SU-DHL-6 (cell line): Measurements from ENCODE around the gene CYP19A1.

ENCODE experiments used
- H2AFZ ChIP-seq: fragments of 200-600 bp; sonication (generic); 2 replicates; pipeline ENCODE4 v1.6.1; 2014; ENCODE audit warnings: low read depth, mild to moderate bottlenecking, moderate library complexity, mixed read lengths, antibody characterized with exemption, low read length; ENCODE audit not compliant: severe bottlenecking
- H3F3A ChIP-seq: fragments of 200-600 bp; shearing (Covaris generic); 2 replicates; pipeline ENCODE4 v1.6.0; 2016; ENCODE audit warnings: antibody characterized with exemption, mild to moderate bottlenecking; ENCODE audit not compliant: insufficient read depth
- H3K27ac ChIP-seq: fragments of 200-600 bp; sonication (generic); 2 replicates; pipeline ENCODE4 v1.5.1; 2016; ENCODE audit warnings: low read depth, mild to moderate bottlenecking, low read length, moderate library complexity, mixed read lengths
- H3K27me3 ChIP-seq: fragments of 200-600 bp; sonication (generic), shearing (Covaris generic); 2 replicates; pipeline ENCODE4 v1.6.0; 2014; ENCODE audit warnings: mild to moderate bottlenecking, low read length
- H3K36me3 ChIP-seq: fragments of 200-600 bp; sonication (generic); 2 replicates; pipeline ENCODE4 v1.6.1; 2014; ENCODE audit warnings: mild to moderate bottlenecking, low read length, mixed read lengths
- H3K4me2 ChIP-seq: fragments of 300-600, 200-600 bp; shearing (Covaris generic), sonication (generic); 2 replicates; pipeline ENCODE4 v1.6.0; 2014; ENCODE audit warnings: low read length, low read depth, mild to moderate bottlenecking; ENCODE audit not compliant: poor library complexity, severe bottlenecking
- H3K4me3 ChIP-seq: fragments of 200-600 bp; sonication (generic); 2 replicates; pipeline ENCODE4 v1.5.1; 2014; ENCODE audit warnings: antibody characterized with exemption, low read length, mild to moderate bottlenecking, mixed read lengths; ENCODE audit not compliant: insufficient read depth, poor library complexity, severe bottlenecking
- H3K79me2 ChIP-seq: fragments of 200-600 bp; sonication (generic); 2 replicates; pipeline ENCODE4 v1.6.1; 2014; ENCODE audit warnings: mild to moderate bottlenecking, low read length, moderate library complexity; ENCODE audit not compliant: insufficient read depth
- H3K9ac ChIP-seq: fragments of 200-600 bp; sonication (generic); 2 replicates; pipeline ENCODE4 v1.7.0; 2014; ENCODE audit warnings: mild to moderate bottlenecking, low read length
- H3K9me2 ChIP-seq: fragments of 200-600 bp; sonication (generic); replicated peaks from 2 replicates; pipeline ENCODE4 v1.6.1; 2014; ENCODE audit warnings: low read length; ENCODE audit not compliant: insufficient read depth
- H3K9me3 ChIP-seq: fragments of 200-600 bp; sonication (generic); 2 replicates; pipeline ENCODE4 v1.6.1; 2014; ENCODE audit warnings: low read length, mixed read lengths; ENCODE audit not compliant: insufficient read depth
- H4K20me1 ChIP-seq: fragments of 200-600 bp; sonication (generic); 2 replicates; pipeline ENCODE4 v1.6.1; 2014; ENCODE audit warnings: low read depth, mild to moderate bottlenecking, antibody characterized with exemption, low read length, moderate library complexity, mixed read lengths
- EZH2phosphoT487 ChIP-seq: fragments of 200-600 bp; sonication (generic), shearing (Covaris generic); conservative IDR thresholded peaks from 2 replicates; pipeline ENCODE4 v1.6.1; 2018; ENCODE audit warnings: mild to moderate bottlenecking, antibody characterized with exemption, low read length, moderate library complexity, mixed read lengths
- TF ChIP-seq, protein P1 (sequence below): fragments of 200-600 bp; sonication (generic); IDR thresholded peaks from one replicate; pipeline ENCODE4 v1.5.1; 2017; ENCODE audit warnings: antibody characterized with exemption, mild to moderate bottlenecking, low read length, moderate library complexity; ENCODE audit not compliant: insufficient read depth, poor library complexity, severe bottlenecking

The CYP19A1 gene

DNA sequence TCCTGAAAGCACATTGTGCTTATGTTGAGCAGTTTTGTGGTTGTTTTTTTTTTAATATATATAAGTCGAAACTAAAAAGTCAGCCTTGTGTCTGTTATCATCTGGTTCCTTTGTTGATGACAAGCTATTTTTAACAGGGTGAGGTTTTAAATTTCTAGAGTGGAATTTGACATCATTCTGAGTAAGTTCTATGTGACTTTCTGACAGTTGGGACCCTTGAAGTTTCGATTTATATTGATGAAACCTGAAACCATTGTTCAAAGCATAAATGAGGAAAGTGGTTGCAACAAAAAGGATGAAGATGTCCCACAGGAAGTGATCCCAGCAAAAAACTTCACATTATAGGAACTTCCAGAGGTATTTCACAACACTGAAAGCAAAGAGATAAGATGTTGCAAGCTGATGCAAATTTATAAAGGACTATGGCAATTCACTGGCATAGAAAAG lies 94.0 kb downstream of the CYP19A1 start:
- Histone ChIP-seq H3K9ac (no peak overlapping the region), H3K4me2 (no peak overlapping the region), H3K9me2 (no peaks in the 10 kb centered on the region)

DNA sequence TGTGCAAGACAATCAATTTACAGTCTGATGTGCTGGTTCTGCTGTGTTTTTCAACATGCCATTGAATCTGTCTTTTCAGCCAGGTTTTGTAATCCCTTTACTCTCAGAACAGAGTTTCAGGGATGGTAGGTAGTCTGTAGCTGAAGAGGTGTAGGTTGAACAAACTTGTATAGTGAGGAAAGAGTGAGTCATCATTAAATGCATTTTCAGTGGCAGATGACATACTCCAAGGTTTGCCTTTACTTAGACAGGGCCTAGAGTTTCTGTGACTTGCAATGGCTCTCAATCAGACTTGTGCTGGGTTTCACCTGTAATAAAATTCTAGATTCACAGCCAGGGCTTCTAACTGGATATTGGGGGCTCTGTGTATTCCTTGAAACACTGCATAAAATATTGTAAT lies 94.6 kb downstream of the CYP19A1 start:
- no peak overlapping the region for H3K4me3 ChIP-seq
- H4K20me1 ChIP-seq: no peaks in the 10 kb centered on the region
- no peak overlapping the region for H3K9ac ChIP-seq
- no peaks in the 10 kb centered on the region for H3K27me3 ChIP-seq
- H3K36me3 ChIP-seq: no peaks in the 10 kb centered on the region
- H2AFZ ChIP-seq: no peak overlapping the region
- H3K4me2 ChIP-seq: no peak overlapping the region
- no peaks in the 10 kb centered on the region for H3F3A ChIP-seq
- no peaks in the 10 kb centered on the region for H3K79me2 ChIP-seq
- H3K9me2 ChIP-seq: no peaks in the 10 kb centered on the region
- H3K9me3 ChIP-seq: no peaks in the 10 kb centered on the region
- H3K27ac ChIP-seq: no peak overlapping the region
- TF ChIP-seq, protein P1, sequence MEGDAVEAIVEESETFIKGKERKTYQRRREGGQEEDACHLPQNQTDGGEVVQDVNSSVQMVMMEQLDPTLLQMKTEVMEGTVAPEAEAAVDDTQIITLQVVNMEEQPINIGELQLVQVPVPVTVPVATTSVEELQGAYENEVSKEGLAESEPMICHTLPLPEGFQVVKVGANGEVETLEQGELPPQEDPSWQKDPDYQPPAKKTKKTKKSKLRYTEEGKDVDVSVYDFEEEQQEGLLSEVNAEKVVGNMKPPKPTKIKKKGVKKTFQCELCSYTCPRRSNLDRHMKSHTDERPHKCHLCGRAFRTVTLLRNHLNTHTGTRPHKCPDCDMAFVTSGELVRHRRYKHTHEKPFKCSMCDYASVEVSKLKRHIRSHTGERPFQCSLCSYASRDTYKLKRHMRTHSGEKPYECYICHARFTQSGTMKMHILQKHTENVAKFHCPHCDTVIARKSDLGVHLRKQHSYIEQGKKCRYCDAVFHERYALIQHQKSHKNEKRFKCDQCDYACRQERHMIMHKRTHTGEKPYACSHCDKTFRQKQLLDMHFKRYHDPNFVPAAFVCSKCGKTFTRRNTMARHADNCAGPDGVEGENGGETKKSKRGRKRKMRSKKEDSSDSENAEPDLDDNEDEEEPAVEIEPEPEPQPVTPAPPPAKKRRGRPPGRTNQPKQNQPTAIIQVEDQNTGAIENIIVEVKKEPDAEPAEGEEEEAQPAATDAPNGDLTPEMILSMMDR: no peak
- TF ChIP-seq EZH2phosphoT487: no peak

More for the DNA sequence above, 94.0 kb downstream of the CYP19A1 start:
- no peaks in the 10 kb centered on the region for H3K27me3 ChIP-seq
- no peak overlapping the region for H3K4me3 ChIP-seq
- H3K27ac ChIP-seq: no peak overlapping the region
- H3F3A ChIP-seq: no peaks in the 10 kb centered on the region
- no peak overlapping the region for H2AFZ ChIP-seq
- no peaks in the 10 kb centered on the region for H3K79me2 ChIP-seq
- no peak for TF ChIP-seq EZH2phosphoT487
- H3K9me3 ChIP-seq: no peaks in the 10 kb centered on the region
- no peaks in the 10 kb centered on the region for H3K36me3 ChIP-seq
- H4K20me1 ChIP-seq: no peaks in the 10 kb centered on the region

DNA sequence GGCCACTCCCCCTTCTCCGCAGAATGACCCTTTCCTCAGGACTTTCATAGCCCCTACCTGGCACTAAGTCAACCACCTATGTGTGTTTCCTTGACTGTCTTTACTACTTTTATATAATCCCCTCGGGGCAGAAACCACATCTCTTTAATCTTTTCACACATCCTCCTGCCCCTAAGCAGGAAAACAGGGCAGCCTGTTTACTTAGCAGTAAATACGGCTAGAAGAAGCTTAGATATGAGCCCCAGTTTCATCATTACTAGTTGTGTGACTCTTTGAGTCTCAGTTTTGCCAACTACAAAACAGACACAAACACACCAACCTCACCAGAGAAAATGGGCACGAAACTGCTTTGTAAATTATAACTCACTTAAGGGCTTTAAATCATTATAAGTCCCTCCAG lies 98.3 kb downstream of the CYP19A1 start:
- Histone ChIP-seq H3K27ac (no peak overlapping the region), H3K4me2 (no peak overlapping the region), H3K36me3 (no peaks in the 10 kb centered on the region), H3F3A (no peaks in the 10 kb centered on the region), H3K9me2 (no peaks in the 10 kb centered on the region), H3K27me3 (no peaks in the 10 kb centered on the region), H3K79me2 (no peaks in the 10 kb centered on the region), H3K9me3 (no peaks in the 10 kb centered on the region), H2AFZ (no peak overlapping the region), H4K20me1 (no peaks in the 10 kb centered on the region), H3K9ac (no peak overlapping the region), H3K4me3 (no peak overlapping the region)
- no peak for TF ChIP-seq EZH2phosphoT487
- TF ChIP-seq, protein P1: no peak

DNA sequence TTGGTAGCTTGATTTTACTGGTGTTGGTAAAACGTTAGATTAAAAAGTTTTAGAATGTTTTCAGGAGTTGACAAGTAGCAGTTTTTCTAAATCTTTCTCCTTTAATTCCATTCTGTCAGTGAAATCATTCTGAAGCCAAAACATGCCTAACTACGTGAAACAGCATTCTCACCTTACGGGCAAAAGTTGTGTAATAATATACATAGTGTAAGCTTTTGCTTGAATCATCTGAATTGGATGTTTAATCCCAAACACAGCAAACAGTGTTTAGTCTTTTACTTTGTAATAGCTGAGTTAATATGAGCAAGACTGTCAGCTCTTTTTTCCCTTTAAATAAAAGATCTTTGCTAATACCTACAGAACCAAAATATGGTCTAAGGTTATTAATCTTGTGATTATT lies 100.6 kb downstream of the CYP19A1 start:
- Histone ChIP-seq H4K20me1 (no peaks in the 10 kb centered on the region), H3K27ac (no peak overlapping the region), H2AFZ (no peak overlapping the region), H3K9ac (no peak overlapping the region), H3K4me2 (no peak overlapping the region), H3F3A (no peaks in the 10 kb centered on the region), H3K9me2 (no peaks in the 10 kb centered on the region), H3K9me3 (no peaks in the 10 kb centered on the region), H3K27me3 (no peaks in the 10 kb centered on the region), H3K4me3 (no peak overlapping the region), H3K79me2 (no peaks in the 10 kb centered on the region), H3K36me3 (no peaks in the 10 kb centered on the region)
- TF ChIP-seq EZH2phosphoT487: no peak
- TF ChIP-seq, protein P1: no peak
